ENCODE measurements around the gene LAMA3. TPM values are rescaled to one million over a fixed set of nuclear protein-coding genes. Genes with fewer than 3 reads are reported as not detected.

Gene LAMA3
- total RNA-seq, 1 donor from 2014 or later = 126 TPM

GRCh38 chr18:23851470-23852002, 162.3 kb downstream of the LAMA3 start:
- H3K36me3 ChIP-seq (ENCODE audit: control insufficient read depth, insufficient read depth, low read length) = no peaks in the 10 kb centered on the region
- no peaks in the 10 kb centered on the region for H3K27me3 ChIP-seq (ENCODE audit: control insufficient read depth, insufficient read depth, low read length)
- H3K4me3 ChIP-seq (ENCODE audit: low read depth, low read length) = no peak overlapping the region
- DNase-seq (ENCODE audit: low read depth) = no peak
- no peak for TF ChIP-seq CTCF (IDR thresholded peaks at IDR 0.05; ENCODE audit: insufficient read depth, low read length, poor library complexity, severe bottlenecking)

DNA sequence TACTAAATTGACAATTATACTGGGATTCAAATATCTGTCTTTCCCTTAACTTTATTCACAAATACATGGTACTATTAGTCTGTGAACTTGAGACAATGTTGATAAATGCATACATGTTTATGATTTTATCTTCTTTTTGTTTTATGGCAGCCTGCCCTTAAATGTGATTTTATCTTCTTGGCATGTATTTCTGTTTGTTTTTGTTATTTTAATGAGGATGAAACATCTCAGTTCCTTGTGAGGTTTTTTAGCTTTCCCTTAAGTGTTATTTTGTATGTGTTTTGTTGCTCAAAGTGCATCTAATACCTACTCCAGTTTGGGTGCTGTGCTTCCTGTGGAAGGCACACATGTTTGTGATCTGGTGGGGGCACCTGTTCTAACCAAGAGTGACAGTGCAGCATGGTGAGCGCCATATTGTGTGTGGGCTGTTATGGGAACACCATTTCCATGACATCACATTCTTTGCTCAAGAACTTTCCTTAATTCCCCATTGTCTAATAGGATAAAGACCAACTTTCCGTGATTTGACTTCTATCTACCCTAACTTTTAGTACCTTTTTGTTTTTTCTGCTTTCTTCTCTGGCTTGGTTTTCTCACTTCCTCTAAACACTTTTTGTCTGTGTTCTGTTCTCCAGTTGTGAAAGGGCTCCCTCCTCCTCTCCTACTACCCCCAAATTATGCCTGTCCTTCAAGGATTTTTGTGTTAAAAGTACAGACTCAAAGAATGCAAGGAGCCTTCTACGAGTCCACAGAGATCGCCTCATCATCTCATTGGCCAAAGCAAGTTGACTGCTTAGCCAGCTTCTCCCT, 163.2 kb downstream of the LAMA3 start:
- Histone ChIP-seq H3K36me3 (ENCODE audit: control insufficient read depth, insufficient read depth, low read length) (no peaks in the 10 kb centered on the region), H3K27me3 (ENCODE audit: control insufficient read depth, insufficient read depth, low read length) (no peaks in the 10 kb centered on the region), H3K4me3 (ENCODE audit: low read depth, low read length) (no peak overlapping the region)
- no peak for TF ChIP-seq CTCF (IDR thresholded peaks at IDR 0.05; ENCODE audit: insufficient read depth, low read length, poor library complexity, severe bottlenecking)
- DNase-seq (ENCODE audit: low read depth) = no peak

GRCh38 chr18:23853448-23854195, 164.4 kb downstream of the LAMA3 start:
- H3K36me3 ChIP-seq (ENCODE audit: control insufficient read depth, insufficient read depth, low read length) = no peaks in the 10 kb centered on the region
- no peak for DNase-seq (ENCODE audit: low read depth)
- no peak for TF ChIP-seq CTCF (IDR thresholded peaks at IDR 0.05; ENCODE audit: insufficient read depth, low read length, poor library complexity, severe bottlenecking)
- no peaks in the 10 kb centered on the region for H3K27me3 ChIP-seq (ENCODE audit: control insufficient read depth, insufficient read depth, low read length)
- H3K4me3 ChIP-seq (ENCODE audit: low read depth, low read length) = no peak overlapping the region

- Histone ChIP-seq H3K4me3 (ENCODE audit: low read depth, low read length) (no peak overlapping the region), H3K27me3 (ENCODE audit: control insufficient read depth, insufficient read depth, low read length) (no peaks in the 10 kb centered on the region), H3K36me3 (ENCODE audit: control insufficient read depth, insufficient read depth, low read length) (no peaks in the 10 kb centered on the region)
- no peak for TF ChIP-seq CTCF (IDR thresholded peaks at IDR 0.05; ENCODE audit: insufficient read depth, low read length, poor library complexity, severe bottlenecking)
- DNase-seq (ENCODE audit: low read depth) = no peak
Observed at GRCh38 chr18:23855721-23856120, 166.5 kb downstream of the LAMA3 start.

GRCh38 chr18:23856466-23857163, 167.4 kb downstream of the LAMA3 start:
- no peaks in the 10 kb centered on the region for H3K36me3 ChIP-seq (ENCODE audit: control insufficient read depth, insufficient read depth, low read length)
- H3K4me3 ChIP-seq (ENCODE audit: low read depth, low read length) = no peak overlapping the region
- H3K27me3 ChIP-seq (ENCODE audit: control insufficient read depth, insufficient read depth, low read length) = no peaks in the 10 kb centered on the region
- DNase-seq (ENCODE audit: low read depth) = no peak
- TF ChIP-seq CTCF (IDR thresholded peaks at IDR 0.05; ENCODE audit: insufficient read depth, low read length, poor library complexity, severe bottlenecking) = no peak

All from kidney epithelial cell (primary cell).